Measurements from ENCODE around the gene KCNA4.

The KCNA4 gene

DNA sequence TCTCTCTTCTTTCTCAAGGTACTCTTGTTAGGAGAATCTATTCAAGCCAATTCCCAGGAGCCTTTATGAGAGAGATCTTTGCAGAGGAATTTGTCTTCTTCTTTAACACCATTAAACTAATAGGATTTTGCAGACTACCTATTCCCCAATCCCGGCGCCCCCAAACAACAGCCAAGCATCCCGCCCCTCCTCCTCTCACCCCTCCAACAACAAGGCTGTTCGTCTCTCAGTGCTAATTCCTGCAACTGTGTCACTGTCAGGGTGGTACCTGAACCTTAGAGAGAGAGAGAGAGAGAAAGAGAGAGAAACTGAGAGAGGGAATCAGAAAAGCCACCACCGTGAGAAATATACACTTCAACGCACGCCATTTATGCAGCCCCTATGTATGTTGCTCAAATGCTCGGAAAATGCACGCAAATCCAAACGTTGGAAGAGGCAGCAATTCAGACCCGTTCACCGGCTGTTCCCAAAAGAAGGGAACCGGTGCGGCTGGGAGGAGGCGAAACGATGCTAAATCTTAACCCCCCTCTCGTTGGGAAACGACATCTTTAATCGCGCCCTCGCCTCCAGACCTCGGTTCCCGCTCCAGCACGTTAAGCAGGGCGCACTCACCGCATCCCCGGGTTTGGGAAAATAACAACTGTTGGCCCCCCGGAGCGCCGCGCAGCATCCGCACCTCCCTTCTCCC, 961 bp downstream of the KCNA4 start:
- TF ChIP-seq, protein P1, sequence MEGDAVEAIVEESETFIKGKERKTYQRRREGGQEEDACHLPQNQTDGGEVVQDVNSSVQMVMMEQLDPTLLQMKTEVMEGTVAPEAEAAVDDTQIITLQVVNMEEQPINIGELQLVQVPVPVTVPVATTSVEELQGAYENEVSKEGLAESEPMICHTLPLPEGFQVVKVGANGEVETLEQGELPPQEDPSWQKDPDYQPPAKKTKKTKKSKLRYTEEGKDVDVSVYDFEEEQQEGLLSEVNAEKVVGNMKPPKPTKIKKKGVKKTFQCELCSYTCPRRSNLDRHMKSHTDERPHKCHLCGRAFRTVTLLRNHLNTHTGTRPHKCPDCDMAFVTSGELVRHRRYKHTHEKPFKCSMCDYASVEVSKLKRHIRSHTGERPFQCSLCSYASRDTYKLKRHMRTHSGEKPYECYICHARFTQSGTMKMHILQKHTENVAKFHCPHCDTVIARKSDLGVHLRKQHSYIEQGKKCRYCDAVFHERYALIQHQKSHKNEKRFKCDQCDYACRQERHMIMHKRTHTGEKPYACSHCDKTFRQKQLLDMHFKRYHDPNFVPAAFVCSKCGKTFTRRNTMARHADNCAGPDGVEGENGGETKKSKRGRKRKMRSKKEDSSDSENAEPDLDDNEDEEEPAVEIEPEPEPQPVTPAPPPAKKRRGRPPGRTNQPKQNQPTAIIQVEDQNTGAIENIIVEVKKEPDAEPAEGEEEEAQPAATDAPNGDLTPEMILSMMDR (IDR thresholded peaks at IDR 0.05; ENCODE audit: low read depth, low read length) = no peak
- no peak for DNase-seq (ENCODE audit: extremely low read depth, low read depth)

- TF ChIP-seq, protein P1 (IDR thresholded peaks at IDR 0.05; ENCODE audit: low read depth, low read length) = no peak
- no peak for DNase-seq (ENCODE audit: extremely low read depth, low read depth)
These were observed 4.5 kb downstream of the KCNA4 start for GRCh38 chr11:30012346-30012745.

DNA sequence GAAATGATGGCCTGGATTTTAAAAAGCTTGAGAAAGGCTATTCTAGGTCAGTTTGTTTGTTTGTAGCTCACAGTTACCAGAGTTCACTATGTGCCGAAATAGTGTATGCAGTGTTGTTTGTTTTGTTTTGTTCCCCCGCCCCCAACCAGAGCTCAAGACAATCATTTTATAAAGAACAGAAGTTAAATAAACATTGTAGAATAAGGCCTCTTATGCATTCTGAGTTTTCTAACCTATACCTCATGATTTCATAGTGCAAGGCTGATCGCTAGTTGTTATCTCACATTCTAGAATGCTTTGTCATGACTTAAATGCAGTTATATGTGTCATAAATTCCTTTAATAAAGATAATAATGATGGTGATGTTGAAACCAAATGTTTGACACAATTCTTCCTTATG, 7.8 kb downstream of the KCNA4 start:
- DNase-seq (ENCODE audit: extremely low read depth, low read depth) = no peak
- TF ChIP-seq, protein P1 (IDR thresholded peaks at IDR 0.05; ENCODE audit: low read depth, low read length) = no peak

- no peak for DNase-seq (ENCODE audit: extremely low read depth, low read depth)
- TF ChIP-seq, protein P1 (IDR thresholded peaks at IDR 0.05; ENCODE audit: low read depth, low read length) = no peak
These were observed 10.0 kb downstream of the KCNA4 start for GRCh38 chr11:30006876-30007275.

- DNase-seq (ENCODE audit: extremely low read depth, low read depth) = no peak
- TF ChIP-seq, protein P1 (IDR thresholded peaks at IDR 0.05; ENCODE audit: low read depth, low read length) = no peak
These were observed 14.6 kb downstream of the KCNA4 start for GRCh38 chr11:30002157-30002785.

- TF ChIP-seq, protein P1 (IDR thresholded peaks at IDR 0.05; ENCODE audit: low read depth, low read length) = no peak
- DNase-seq (ENCODE audit: extremely low read depth, low read depth) = no peak
These were observed 15.7 kb downstream of the KCNA4 start for GRCh38 chr11:30000986-30001750.

DNA sequence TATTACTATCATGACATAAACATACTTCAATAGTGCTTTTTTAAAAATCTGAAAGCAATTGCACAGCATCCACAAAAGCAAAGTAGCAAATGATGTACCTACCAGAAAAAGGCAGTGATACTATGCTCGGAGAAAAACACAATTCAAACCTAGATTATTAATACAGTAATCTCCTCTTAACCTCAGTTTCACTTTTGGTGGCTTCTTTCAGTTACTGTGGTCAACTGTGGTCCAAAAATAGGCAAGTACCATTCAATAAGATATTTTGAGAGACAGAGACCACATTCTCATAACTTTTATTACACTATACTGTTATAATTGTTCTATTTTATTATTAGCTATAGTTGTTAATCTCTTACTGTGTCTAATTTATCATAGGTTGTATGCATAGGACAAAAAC, 20.8 kb downstream of the KCNA4 start:
- TF ChIP-seq, protein P1 (IDR thresholded peaks at IDR 0.05; ENCODE audit: low read depth, low read length) = no peak
- DNase-seq (ENCODE audit: extremely low read depth, low read depth) = no peak

Data from AG09319 (cell line).